Type B pancreatic cell (in vitro differentiated cells): ENCODE data around the gene SBDS. TPM values are rescaled to one million over a fixed set of nuclear protein-coding genes. Genes with fewer than 3 reads are reported as not detected.

Source experiments
- DNase-seq: peaks from one replicate; pipeline ENCODE4 v3.0.0; 2021; ENCODE audit warnings: mixed read lengths; ENCODE audit not compliant: unreplicated experiment; ENCODE audit errors: extremely low spot score
- H3K27ac Mint-ChIP-seq: 2 replicates; pipeline ENCODE4 v1.8.0; 2021; ENCODE audit warnings: mild to moderate bottlenecking, mixed read lengths
- H3K27me3 Mint-ChIP-seq: 2 replicates; pipeline ENCODE4 v1.8.0; 2021; ENCODE audit warnings: mixed read lengths
- H3K36me3 Mint-ChIP-seq: 2 replicates; pipeline ENCODE4 v1.8.0; 2021; ENCODE audit warnings: mixed read lengths
- H3K4me1 Mint-ChIP-seq: one replicate; pipeline ENCODE4 v1.8.0; 2021; ENCODE audit warnings: mixed read lengths; ENCODE audit not compliant: unreplicated experiment
- H3K4me3 Mint-ChIP-seq: 2 replicates; pipeline ENCODE4 v1.8.0; 2021; ENCODE audit warnings: mild to moderate bottlenecking, mixed read lengths
- H3K9me3 Mint-ChIP-seq: 2 replicates; pipeline ENCODE4 v1.8.0; 2021; ENCODE audit warnings: mixed read lengths
- CTCF ChIP-seq: fragments of 200-600 bp; sonication (generic); conservative IDR thresholded peaks from 2 replicates; pipeline ENCODE4 v1.5.0; 2021; ENCODE audit warnings: antibody characterized with exemption, mild to moderate bottlenecking
- total RNA-seq: library from RNA; stranded (reverse); gene quantifications from 2 replicates; pipeline ENCODE4 v1.2.1, GENCODE V29; 2021; ENCODE audit warnings: low replicate concordance

Gene SBDS
- total RNA-seq, 1 donor from 2014 or later: 50.1 TPM

- DNase-seq: no peak
- Mint-ChIP-seq H3K4me3 (no peak overlapping the region), H3K27ac (no peak overlapping the region), H3K27me3 (no peaks in the 10 kb centered on the region), H3K36me3 (peaks cover 21% of the 10 kb centered on the region), H3K4me1 (peaks cover 10% of the 10 kb centered on the region), H3K9me3 (no peaks in the 10 kb centered on the region)
- TF ChIP-seq CTCF: no peak
These were observed 35.2 kb downstream of the SBDS start for GRCh38 chr7:66960192-66960591.

GRCh38 chr7:66958538-66959350 is 36.6 kb downstream of the SBDS start:
- H3K36me3 Mint-ChIP-seq: peaks cover 18% of the 10 kb centered on the region
- TF ChIP-seq CTCF: no peak
- H3K4me3 Mint-ChIP-seq: no peak overlapping the region
- H3K4me1 Mint-ChIP-seq: peaks cover 4% of the 10 kb centered on the region
- H3K9me3 Mint-ChIP-seq: no peaks in the 10 kb centered on the region
- H3K27me3 Mint-ChIP-seq: no peaks in the 10 kb centered on the region
- H3K27ac Mint-ChIP-seq: no peak overlapping the region
- no peak for DNase-seq

DNA sequence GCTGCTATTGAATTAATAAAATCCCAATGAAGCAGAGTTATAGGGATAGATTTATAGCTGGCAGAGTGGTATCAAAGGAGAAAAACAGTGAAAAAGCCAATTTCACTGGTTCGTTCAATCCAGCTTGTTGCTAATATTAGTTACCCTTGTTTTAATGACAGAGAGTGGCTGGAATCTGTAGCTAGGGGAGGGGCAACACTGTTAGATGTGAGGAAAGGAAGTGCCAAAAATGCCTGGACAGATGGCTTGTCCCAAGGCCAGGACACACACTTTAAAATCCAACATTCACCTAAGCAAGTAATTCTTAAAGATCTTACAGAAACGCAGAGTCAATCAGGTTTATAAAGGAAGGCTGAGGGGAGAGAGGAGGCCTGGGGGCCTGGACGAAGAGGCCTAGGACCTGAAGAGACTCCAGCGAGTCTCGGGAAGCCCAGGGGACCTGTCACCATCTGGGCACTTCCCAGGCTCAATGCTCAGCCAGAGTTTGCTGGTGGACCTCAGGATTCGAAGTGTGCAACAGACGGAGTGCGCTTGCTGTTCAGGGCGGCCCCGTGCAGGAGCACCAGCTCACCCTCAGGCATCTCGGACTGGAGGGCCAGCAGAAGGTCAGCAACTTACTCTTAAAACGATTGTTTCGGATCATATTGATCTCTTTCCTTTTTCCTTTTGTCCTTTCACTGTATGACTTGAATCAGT is 37.6 kb downstream of the SBDS start:
- Mint-ChIP-seq H3K9me3 (no peaks in the 10 kb centered on the region), H3K27me3 (no peaks in the 10 kb centered on the region), H3K27ac (no peak overlapping the region), H3K4me3 (no peak overlapping the region), H3K4me1 (peaks cover 5% of the 10 kb centered on the region), H3K36me3 (peaks cover 18% of the 10 kb centered on the region)
- no peak for DNase-seq
- TF ChIP-seq CTCF: no peak

GRCh38 chr7:66953044-66953427 is 42.4 kb downstream of the SBDS start:
- Mint-ChIP-seq H3K4me3 (no peak overlapping the region), H3K36me3 (peaks cover 31% of the 10 kb centered on the region), H3K9me3 (no peaks in the 10 kb centered on the region), H3K27me3 (no peaks in the 10 kb centered on the region), H3K27ac (peak overlapping the region; percentile 75), H3K4me1 (peaks cover 5% of the 10 kb centered on the region)
- DNase-seq: no peak
- TF ChIP-seq CTCF: no peak

GRCh38 chr7:66952343-66953043 is 42.9 kb downstream of the SBDS start:
- Mint-ChIP-seq H3K9me3 (no peaks in the 10 kb centered on the region), H3K4me1 (peaks cover 5% of the 10 kb centered on the region), H3K27me3 (no peaks in the 10 kb centered on the region), H3K27ac (peak overlapping the region; percentile 75), H3K4me3 (no peak overlapping the region), H3K36me3 (peaks cover 29% of the 10 kb centered on the region)
- no peak for TF ChIP-seq CTCF
- no peak for DNase-seq
